ENCODE results near the gene FST. TPM values are rescaled to one million over a fixed set of nuclear protein-coding genes. Genes with fewer than 3 reads are reported as not detected.

FST gene
- total RNA-seq, 1 donor from 2014 or later, result not detected

DNA sequence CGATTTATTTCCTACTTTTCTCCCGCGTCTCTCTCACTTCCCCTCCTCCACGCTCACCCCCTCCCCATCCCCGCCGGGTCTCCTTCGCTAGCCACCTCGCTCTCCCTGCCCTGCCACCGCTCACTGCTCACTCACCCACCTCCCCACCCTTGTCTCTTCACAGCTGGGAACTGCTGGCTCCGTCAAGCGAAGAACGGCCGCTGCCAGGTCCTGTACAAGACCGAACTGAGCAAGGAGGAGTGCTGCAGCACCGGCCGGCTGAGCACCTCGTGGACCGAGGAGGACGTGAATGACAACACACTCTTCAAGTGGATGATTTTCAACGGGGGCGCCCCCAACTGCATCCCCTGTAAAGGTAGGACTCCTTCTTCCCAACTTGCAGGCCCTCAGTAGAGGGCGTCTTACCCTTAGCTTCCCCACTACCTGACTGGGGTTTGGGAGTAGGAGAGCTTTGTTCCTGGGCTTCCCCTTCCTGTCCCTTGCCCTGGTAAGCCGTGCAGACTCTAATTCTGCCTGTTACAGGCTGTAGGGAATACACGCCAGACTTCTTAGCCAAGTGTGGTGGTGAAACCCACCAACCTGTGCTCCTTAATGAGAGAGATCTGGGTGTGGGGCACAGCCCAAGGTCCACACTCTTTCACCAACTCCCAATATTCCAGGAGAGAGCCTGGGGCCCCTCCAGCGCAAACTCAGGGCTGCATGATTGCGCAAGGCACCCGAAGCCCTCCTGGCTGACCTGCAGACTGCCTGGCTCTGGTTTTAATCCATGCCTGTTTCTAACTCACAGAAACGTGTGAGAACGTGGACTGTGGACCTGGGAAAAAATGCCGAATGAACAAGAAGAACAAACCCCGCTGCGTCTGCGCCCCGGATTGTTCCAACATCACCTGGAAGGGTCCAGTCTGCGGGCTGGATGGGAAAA is 2.5 kb downstream of the FST start:
- H3K9me3 Mint-ChIP-seq, result no peaks in the 10 kb centered on the region
- peaks cover 42% of the 10 kb centered on the region for H3K27me3 Mint-ChIP-seq
- DNase-seq, result peak; percentile 21
- H3K4me1 Mint-ChIP-seq, result peaks cover 39% of the 10 kb centered on the region
- no peaks in the 10 kb centered on the region for H3K36me3 Mint-ChIP-seq (ENCODE audit: low read depth)
- peak overlapping the region; percentile 84 for H3K4me3 Mint-ChIP-seq
- POLR2A ChIA-PET, result no interaction called here
- H3K27ac Mint-ChIP-seq, result no peak overlapping the region
- intact Hi-C loops (cut with micrococcal nuclease), result loop anchor here (1.0 kb wide), 1 partner anchor 735 kb away; no protein-coding TSS in a partner anchor
- TF ChIP-seq, protein P1, sequence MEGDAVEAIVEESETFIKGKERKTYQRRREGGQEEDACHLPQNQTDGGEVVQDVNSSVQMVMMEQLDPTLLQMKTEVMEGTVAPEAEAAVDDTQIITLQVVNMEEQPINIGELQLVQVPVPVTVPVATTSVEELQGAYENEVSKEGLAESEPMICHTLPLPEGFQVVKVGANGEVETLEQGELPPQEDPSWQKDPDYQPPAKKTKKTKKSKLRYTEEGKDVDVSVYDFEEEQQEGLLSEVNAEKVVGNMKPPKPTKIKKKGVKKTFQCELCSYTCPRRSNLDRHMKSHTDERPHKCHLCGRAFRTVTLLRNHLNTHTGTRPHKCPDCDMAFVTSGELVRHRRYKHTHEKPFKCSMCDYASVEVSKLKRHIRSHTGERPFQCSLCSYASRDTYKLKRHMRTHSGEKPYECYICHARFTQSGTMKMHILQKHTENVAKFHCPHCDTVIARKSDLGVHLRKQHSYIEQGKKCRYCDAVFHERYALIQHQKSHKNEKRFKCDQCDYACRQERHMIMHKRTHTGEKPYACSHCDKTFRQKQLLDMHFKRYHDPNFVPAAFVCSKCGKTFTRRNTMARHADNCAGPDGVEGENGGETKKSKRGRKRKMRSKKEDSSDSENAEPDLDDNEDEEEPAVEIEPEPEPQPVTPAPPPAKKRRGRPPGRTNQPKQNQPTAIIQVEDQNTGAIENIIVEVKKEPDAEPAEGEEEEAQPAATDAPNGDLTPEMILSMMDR (IDR thresholded peaks at IDR 0.05), result no peak
- CTCF ChIA-PET, result interaction anchor here (0.5 kb wide), 1 partner anchor 398 kb away, joined by 4 read pairs; no protein-coding TSS in a partner anchor
- ATAC-seq (ENCODE audit: low read depth), result peak; percentile 22

DNA sequence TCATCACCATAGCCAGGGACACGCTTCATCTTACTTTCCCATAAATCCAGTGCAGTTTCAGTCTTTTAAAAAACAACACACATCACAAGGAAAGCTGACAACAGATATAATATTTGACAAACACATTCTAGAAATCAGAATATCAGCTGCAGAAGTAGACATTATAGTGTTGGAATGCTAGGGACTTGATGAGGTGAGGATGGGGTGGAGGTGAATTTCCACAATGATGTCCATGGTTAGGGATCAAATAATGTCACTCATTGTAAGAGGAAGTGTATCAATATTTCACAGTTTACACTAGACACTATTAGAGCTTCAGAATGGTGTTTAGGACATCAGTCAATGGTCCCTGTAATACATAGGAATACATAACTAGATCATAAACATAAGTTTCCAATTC is 7.0 kb downstream of the FST start:
- H3K9me3 Mint-ChIP-seq, result no peaks in the 10 kb centered on the region
- ChIA-PET POLR2A (no interaction called here), CTCF (no interaction called here)
- H3K27me3 Mint-ChIP-seq, result peaks cover 27% of the 10 kb centered on the region
- TF ChIP-seq, protein P1 (IDR thresholded peaks at IDR 0.05), result no peak
- DNase-seq, result no peak
- H3K36me3 Mint-ChIP-seq (ENCODE audit: low read depth), result no peaks in the 10 kb centered on the region
- peaks cover 12% of the 10 kb centered on the region for H3K4me1 Mint-ChIP-seq
- no peak for ATAC-seq (ENCODE audit: low read depth)
- intact Hi-C loops (cut with micrococcal nuclease), result no loop called here
- H3K4me3 Mint-ChIP-seq, result no peak overlapping the region
- no peak overlapping the region for H3K27ac Mint-ChIP-seq

DNA sequence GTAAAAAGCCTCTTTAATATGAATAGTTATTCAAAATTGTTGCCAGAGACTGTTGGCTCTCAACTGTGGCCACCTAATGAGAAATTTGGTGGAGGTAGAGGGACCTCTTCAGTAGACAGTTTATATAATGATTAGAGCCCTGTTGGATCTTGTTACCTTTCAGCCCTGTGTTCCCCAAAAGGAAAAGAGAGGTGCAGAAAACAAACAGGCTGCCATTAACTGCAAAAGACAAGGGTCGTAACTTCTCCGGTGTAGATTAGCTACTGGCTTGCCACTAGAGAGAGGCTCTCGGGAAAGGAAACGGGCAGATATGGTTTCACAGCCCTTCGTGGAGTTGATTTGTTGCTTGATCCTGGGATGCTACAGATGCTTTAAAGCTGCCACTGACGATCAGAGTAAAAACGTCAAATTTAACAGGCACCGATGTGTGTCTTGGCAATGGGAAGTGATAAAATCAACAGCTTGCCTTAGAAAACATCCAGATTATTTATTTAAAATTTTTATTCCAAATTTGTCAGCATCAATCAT is 7.8 kb downstream of the FST start:
- DNase-seq, result no peak
- intact Hi-C loops (cut with micrococcal nuclease), result no loop called here
- CTCF ChIA-PET, result no interaction called here
- Mint-ChIP-seq H3K27ac (no peak overlapping the region), H3K36me3 (ENCODE audit: low read depth) (no peaks in the 10 kb centered on the region), H3K4me1 (peaks cover 4% of the 10 kb centered on the region), H3K4me3 (no peak overlapping the region), H3K27me3 (peaks cover 23% of the 10 kb centered on the region), H3K9me3 (no peaks in the 10 kb centered on the region)
- TF ChIP-seq, protein P1 (IDR thresholded peaks at IDR 0.05), result no peak
- ATAC-seq (ENCODE audit: low read depth), result no peak
- POLR2A ChIA-PET, result no interaction called here

DNA sequence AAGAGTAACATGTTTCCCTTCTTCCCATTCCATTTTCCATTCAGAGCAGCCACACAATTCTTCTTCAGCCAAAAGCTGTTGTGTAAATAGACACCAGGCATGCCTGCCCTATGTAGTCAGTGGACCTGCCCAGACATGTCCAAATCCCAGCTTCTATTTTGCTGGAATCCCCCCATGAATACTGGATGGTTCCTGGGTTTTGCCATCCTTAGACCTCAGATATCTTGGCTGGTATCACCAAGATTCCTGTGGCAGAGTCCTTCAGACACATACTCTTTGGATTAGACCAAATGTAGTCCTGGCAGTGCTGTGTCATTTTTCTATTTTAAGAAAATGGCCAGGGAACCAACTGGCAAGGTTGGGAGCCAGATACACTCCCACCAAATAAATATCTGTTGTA is 10.3 kb downstream of the FST start:
- H3K9me3 Mint-ChIP-seq, result peaks cover 4% of the 10 kb centered on the region
- no peaks in the 10 kb centered on the region for H3K36me3 Mint-ChIP-seq (ENCODE audit: low read depth)
- H3K4me1 Mint-ChIP-seq, result no peaks in the 10 kb centered on the region
- ChIA-PET CTCF (no interaction called here), POLR2A (no interaction called here)
- H3K27ac Mint-ChIP-seq, result no peak overlapping the region
- DNase-seq (no peak), ATAC-seq (ENCODE audit: low read depth) (no peak)
- TF ChIP-seq, protein P1 (IDR thresholded peaks at IDR 0.05), result no peak
- H3K27me3 Mint-ChIP-seq, result peaks cover 22% of the 10 kb centered on the region
- intact Hi-C loops (cut with micrococcal nuclease), result no loop called here
- H3K4me3 Mint-ChIP-seq, result no peak overlapping the region

DNA sequence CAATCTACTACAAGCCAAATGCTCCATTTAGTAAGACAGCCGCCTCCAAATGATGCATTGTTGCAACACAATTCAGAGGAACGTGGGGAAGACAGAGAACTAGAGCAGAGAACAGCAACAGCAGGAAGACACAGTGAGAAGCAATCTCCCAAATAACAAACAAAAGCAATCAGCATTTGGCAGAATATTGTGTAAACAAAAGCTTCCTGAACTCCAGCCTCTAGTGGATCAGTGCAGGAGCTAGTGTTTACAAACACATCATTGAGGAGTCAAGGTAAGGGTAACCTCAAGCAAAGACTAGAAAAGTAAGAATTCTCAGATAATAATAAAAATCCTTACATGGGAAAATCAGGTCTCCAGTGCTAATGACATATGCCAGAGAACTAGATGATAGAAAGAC is 20.6 kb downstream of the FST start:
- H3K27ac Mint-ChIP-seq, result no peak overlapping the region
- CTCF ChIA-PET, result no interaction called here
- POLR2A ChIA-PET, result no interaction called here
- no peak overlapping the region for H3K4me3 Mint-ChIP-seq
- TF ChIP-seq, protein P1 (IDR thresholded peaks at IDR 0.05), result no peak
- DNase-seq, result no peak
- no peaks in the 10 kb centered on the region for H3K36me3 Mint-ChIP-seq (ENCODE audit: low read depth)
- intact Hi-C loops (cut with micrococcal nuclease), result no loop called here
- H3K9me3 Mint-ChIP-seq, result peaks cover 2% of the 10 kb centered on the region
- ATAC-seq (ENCODE audit: low read depth), result no peak
- H3K4me1 Mint-ChIP-seq, result no peaks in the 10 kb centered on the region
- H3K27me3 Mint-ChIP-seq, result peaks cover 20% of the 10 kb centered on the region

All from activated B cell treated with CpG ODN at 0.5 μM for 24 hours (primary cell).